GM21786 (cell line): ENCODE measurements around the gene MCCD1.
A peak's percentile ranks its signal among the peaks of the same experiment; 100 is the strongest.
"Not testable (repeated sequence)": the region's sequence is repeated elsewhere in the genome, so short reads cannot be mapped to it uniquely, and the experiment has no call there.

Experiments
- ATAC-seq: cut with Tn5 transposase; IDR thresholded peaks from one replicate; pipeline ENCODE4 v1.9.1; 2021; ENCODE audit not compliant: unreplicated experiment

MCCD1 gene, protein sequence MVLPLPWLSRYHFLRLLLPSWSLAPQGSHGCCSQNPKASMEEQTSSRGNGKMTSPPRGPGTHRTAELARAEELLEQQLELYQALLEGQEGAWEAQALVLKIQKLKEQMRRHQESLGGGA

DNA sequence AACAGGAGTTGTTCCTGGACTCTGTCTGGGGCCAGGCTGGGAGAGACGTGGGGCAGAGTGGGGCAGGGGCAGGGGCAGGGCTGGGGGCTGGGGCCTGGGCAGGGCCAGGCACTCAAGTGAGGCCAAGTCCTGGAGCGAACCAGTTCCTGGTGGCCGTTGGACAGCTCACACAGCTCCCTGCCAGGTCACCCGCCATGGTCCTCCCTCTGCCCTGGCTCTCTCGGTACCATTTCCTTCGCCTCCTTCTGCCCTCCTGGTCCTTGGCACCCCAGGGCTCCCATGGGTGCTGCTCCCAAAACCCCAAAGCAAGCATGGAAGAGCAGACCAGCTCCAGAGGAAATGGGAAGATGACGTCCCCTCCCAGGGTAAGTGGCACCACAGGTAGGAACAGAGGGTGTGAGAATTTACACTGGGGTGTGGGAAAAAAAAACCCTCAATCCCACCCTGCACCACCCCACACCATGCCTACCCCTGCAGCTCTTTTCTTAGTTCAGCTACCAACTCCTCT lies at the start of gene MCCD1:
Gene MCCD1, plus strand, starts transcription at position 142 of the 508 bp plus-strand sequence. Its CDS starts 53 bp downstream, at position 195.
- no peak for ATAC-seq

DNA sequence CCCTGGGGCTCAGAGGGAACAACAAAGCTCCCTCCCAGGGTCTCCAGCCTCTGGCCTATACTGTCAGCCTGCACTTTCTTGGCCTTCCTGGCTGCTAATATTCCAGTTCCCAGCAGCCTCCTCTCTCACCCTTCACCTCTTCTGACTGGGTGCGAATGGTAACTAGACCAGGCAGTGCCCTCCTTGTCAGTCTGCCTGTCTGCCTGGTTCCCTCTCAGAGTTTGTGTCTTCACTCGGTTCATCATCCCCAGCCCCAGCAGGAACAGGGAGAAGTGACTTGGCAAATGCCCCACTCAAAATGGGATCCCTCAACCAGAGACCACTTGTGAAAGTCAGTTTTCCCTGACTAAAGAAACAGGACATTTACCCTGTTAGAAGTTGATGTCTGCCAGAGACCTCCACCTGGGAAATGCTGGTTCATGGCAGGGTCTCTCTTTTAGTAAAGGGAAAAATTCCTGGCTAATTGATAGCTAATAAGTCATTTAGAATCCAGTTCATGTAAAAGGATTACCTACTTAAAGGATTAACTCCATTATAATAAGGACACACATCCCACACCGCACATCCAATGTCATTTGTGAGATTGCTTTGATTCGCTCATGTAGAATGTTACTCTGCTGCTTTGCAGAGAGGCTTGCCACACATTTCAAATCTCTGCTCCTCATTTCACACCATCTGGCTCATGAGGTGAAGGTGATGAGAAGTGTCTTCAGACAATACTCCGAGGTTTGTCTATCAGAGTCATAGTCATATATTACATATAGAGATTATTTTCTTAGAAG lies 49.4 kb upstream of the MCCD1 start:
- no peak for ATAC-seq

DNA sequence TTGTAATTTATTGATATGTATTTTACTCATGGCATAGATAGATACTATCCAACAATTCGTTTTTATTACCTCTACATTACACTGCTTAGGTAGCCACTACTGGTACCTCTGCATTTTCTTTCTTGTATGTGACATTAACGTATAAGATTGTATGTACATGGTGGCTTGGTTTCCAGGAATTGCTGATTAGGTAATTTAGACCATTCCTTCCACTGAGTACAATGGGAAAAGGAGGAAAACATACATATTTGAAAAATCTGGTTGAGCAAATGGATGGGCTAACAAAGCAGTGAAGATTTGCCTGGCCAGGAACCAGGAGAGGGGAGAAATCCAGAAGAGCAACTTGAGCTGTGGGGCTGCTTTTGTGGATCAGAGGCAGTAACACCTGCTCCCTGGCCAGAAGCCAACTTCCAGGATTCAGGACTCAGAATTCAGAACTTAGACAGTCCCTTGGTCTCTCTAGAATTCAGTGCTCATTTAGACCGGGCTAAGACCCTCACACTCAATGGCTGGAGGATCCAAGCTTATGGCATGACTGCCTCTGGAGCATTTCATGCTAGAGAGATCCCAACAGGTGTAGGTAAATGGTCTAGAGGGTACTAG lies 48.7 kb upstream of the MCCD1 start:
- ATAC-seq, result no peak

DNA sequence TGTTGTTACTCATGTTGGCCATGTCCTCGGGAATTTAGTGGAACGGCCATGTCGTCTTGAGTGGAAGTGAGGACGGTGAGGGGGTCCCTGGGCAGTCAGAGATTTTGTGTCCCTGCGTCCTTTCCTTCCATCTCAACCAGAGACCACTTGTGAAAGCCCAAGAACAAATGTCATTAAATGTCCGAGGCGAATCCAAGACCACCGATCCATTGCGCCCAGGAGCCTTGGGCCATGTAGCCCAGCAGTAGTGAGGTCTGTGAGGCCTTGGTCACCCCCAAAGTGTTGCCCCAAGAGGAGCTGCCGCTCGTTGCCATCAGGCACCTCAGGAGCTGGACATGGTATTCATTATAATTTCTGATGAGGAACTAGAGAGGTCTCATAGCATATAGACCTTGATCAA lies 48.2 kb upstream of the MCCD1 start:
- no peak for ATAC-seq

DNA sequence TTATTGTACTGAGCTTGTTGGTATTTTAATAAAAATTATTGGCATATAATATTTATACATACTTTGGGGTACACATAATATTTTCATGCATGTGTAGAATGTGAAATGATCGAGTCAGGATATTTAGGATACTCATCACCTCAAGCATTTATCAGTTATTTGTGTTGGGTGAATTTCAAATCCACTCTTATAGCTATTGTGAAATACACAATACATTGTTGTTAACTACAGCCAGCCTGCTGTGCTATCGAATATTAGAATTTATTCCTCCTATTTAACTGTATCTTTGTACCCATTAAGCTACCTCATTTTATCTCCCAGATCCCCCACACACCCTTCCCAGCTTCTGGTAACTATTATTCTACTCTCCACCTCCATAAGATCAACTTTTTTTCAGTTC lies 45.4 kb upstream of the MCCD1 start:
- ATAC-seq, result no peak

DNA sequence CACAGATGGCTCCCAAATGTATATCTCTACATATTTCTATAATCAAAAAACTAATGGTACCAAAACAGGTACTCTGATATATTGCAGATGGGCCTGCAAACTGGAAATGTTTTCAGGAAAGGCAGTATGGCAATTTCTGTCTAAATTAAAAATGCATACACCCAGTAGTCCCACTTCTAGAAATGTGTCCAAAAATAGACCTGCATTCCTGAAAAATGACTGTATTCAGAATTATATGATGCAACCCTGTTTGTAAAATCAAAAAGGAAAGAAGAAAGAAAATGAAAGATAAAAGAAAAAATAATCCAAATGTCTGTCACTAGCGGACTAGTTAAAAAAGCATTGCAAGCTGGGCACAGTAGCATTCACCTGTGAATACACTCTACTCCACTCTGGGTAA lies 43.7 kb upstream of the MCCD1 start:
- ATAC-seq, result no peak

DNA sequence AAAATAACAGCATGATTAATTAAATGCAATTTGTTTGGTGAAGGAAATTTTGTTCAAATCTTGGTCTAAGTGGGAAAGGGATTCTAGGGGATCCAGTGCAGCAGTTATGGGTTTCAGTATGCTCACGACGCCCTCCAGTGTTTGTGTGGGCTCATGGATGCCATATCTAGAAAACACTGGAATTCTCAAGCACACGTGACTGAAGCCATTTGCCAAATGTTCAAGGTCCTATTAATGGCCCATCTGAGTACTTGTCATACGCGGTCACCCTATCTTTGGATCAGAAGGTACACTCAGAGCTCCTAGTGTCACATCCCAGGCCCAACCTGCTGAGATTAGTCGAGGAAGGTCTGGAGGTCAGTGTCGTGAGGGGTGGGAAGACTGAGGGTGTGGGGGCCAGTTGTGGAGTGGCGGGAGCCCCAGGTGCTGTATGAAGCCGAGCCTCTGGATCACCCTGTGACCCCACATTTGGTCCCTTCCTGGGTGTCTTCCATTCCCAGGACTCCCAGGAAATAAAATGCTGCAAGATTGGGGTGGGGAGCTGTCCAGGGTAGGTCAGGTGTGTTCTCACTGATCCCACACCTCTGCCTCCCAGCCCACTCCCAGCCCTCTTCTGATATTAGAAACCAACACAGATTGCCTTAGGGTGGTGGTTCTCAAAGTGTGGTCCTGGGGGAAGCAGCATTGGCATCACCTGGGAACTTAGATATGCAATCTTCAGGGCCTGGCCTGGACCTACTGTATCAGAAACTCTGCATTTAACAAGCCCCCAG lies 42.5 kb upstream of the MCCD1 start:
- ATAC-seq, result not testable (repeated sequence)

DNA sequence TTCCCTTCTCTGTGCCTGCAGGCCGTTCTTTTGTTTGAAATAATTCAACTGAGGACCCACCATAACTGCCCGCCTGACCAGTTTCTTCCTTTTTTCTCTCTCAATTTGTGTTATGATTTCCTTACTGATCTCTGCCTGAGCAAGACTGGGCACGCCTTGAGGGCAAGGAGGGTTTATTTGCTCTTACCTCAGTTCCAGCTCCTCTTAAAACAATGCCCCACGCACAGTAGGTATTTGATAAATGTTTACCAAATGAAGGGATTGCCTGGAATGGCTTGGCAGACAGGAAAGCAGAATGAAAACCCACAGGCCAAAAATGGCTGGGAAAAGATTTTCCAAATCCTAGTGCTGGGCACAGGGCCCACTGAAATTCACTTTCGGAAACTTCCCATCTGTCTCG lies 41.1 kb upstream of the MCCD1 start:
- not testable (repeated sequence) for ATAC-seq

DNA sequence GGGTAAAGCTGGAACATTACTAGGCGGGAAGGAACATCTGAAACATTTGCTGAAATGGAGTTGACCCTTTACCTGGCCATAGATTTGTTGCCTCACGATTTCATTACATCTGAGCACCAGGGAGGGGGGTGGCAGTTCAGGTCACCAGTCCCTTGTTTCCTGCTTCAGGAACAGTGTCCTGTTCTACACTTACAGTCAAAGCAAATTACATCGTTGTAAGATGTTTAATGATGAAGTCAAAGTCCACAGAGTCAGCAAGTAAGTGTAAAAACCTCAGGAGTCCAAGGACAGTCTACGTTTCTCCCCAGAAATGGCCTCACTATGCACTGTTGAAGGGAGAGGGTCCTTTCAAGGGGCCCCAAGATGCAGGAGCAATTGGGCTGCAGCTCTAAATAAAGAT lies 39.7 kb upstream of the MCCD1 start:
- ATAC-seq, result no peak

DNA sequence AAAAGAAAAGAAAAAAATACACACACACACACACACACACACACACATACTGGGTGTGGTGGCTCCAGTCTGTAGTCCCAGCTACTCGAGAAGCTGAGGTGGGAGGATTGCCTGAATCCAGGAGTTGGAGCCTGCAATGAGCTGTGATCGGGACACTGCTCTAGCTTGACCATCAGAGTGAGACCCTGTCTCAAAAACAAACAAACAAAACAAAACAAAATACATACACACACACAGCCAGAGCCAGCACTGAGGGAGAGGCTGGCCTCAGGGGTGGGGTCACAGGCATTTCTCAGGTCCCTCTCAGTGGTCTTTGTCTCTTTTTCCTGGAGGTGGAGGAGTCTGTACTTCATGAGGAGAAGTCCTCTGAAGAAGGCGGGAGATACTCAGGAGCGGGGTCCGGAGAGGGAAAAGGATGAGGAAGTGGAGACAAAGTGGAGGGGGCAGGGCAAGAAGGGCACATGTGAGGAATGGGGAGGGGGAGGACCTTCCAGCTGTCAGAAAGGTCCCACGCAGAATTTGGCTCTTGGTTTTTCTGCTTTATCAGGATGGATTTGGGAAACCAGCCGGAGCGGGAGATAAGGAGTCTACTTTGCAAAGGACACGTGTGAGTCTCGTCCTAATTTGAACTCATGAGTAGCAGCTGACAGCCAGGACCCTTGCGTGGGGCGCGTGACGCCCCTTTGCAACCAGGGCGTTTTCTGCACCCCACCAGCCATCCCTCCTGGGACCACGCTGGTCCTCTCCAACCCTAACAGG lies 38.5 kb upstream of the MCCD1 start:
- ATAC-seq, result no peak

DNA sequence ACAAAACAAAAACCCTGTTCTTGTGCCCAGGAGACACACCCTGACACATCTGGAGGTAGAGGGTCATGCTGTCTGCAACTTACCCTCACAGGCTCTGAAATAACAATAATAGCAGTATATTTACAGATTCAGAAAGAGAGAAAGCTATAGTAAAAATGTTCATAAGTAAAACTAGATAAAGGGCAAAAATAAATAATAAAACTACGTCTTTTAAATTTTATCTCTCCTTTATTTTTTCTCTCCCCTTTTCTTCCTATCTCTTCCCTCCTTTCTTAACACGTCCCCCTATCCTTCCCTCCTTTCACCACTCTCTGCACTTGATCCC lies 35.2 kb upstream of the MCCD1 start:
- ATAC-seq, result not testable (repeated sequence)

DNA sequence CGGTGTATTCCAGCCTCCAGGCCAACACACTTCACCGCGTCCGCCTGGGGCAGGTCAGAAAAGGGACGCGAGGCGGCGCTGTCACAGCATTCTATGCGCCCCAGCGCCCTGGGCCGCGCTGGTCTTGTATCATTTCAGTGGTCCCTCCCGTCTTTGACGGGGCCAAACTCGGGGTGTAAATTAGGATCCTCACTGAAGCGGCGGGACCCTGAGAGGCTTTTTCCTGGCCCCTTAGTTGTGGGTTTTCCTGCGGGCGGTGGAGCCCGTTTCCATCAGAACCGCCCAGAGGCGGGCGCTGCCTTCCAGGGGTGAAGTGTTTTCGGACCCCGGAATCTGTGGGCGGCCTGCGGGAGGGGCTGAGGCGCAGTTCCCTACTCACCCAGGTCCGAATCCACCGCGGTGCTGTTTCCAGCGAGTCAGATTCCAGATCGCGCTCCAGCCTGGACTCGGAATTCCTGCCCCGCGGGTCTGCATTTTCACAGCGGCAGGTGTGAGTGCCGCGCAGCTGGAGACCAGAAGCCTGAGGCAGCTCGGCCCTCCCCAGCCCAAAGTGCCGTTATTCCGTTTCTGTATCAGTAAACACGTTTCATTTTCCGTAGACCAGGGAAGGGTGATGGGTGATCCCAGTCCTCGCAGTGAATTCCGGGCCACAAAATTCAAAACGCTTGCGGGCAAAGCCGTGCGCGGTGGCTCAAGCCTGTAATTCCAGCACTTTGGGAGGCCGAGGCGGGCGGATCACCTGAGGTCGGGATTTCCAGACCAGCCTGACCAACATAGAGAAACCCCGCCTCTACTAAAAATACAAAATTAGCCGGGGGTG lies 34.7 kb upstream of the MCCD1 start:
- ATAC-seq, result no peak

DNA sequence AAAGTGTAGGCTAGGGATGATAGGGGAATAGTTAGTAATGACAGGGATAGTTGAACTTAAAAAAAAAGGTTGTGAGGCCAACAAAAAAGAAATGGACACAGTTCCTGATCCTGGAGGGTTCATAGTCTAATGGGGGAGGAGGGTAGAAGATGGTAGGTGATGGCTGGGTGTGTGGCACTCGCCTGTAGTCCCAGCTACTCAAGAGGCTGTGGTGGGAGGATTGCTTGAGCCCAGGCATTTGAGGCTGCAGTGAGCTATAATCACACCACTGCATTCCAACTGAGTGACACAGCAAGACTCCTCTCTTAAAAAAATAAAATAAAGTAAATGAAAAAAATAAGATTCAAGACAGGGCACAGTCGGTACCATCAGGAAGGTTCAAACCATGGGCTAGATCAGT lies 33.2 kb upstream of the MCCD1 start:
- no peak for ATAC-seq

DNA sequence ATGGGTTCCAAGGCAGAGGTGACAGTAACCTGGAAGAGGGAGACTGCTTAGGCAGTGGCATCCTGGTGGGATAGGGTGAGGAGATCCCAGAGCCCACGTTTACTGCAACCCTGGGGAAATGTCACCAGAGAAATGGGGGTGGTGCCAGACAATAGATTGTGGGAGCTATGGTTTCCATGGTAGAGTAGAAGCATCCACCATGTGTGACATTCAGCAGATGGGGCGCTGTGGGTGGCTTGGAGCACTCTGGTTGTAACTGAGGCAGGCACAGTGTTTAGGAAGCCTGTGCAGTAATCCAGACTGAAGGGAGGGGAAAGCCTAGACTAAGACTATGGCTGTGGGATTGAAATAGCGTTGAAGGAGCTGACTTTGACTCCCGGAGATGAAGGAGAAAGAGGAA lies 31.9 kb upstream of the MCCD1 start:
- ATAC-seq, result not testable (repeated sequence)

DNA sequence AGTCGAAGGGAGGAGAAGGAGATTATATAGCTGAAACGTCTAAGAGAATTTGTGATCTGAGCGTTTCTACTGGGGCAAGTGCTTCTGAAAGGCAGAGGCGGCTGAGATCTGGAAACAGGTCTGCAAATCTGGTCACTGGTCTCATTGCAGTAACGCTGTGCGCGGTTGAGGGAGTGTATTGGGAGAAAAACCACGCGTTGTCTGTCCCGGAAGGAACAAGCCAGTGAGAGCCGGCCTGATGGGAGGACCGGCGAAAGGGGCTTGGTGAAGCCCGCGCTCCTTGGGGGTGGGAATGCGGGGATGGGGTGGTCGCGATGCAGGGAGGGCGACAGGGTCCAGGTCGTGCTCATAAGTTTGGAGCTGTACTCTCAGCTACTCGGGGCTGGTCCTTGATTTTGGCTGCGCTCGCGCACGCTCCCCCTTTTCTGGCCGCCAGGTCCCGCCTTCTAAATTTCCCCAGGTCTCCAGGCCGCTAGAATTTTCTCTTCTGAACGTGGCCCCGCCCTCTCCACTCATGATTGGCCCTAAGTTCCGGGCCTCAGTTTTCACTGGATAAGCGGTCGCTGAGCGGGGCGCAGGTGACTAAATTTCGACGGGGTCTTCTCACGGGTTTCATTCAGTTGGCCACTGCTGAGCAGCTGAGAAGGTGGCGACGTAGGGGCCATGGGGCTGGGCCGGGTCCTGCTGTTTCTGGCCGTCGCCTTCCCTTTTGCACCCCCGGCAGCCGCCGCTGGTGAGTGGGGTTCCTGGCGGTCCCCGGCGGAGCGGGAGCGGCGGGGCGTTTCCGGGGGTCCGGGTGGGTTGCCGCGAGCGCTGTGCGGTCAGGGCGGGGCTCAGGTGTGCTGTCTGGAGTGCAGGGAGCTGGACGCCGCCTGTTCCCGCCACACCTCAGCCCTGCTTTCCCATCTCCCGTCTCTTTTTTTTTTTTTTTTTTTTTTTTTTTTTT lies 31.0 kb upstream of the MCCD1 start, which contains the start of gene MICB:
Gene MICB, plus strand, starts transcription at position 615 of the 946 bp plus-strand sequence. Its CDS starts 49 bp downstream, at position 664.
- ATAC-seq, result peak; percentile 59

DNA sequence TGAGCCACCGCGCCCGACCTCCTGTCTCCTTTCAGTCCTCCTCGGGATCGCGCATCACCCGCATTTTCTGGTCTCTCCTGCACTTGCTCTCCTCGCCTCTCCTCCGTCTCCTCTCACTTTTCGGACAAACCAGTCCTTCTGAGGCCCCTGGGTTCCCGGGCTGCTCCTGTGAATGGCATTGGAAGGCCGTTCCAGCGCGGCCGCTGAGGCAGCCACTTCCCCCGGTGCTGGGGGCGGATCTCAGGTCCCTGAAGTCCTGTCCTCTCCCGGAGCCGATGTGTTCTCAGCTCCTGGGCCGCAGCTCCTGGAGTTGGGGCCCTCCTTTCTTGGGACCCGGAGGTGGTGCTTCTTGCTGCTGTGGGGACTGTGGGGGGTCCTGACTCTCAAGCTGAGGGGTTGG lies 30.0 kb upstream of the MCCD1 start:
- ATAC-seq, result no peak

DNA sequence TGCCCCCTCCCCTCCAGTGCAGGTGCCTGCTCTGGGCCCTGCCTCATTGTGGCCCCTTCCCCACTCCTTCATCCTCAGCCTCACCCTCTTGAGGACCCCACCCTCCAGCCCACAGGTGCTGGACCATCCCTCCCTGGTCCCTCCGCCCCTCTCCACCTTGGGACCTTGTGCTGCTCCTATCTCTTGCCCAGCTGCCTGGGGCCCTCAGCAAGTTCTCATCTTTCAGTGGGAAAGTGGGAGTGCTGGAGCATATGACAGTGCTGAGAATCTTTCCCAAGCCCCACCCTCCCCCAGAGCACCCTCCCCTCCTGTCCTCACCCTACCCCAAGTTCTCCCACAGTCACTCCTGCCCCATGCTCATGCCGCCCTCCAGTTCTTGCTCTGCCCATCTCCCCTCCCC lies 29.1 kb upstream of the MCCD1 start:
- not testable (repeated sequence) for ATAC-seq

DNA sequence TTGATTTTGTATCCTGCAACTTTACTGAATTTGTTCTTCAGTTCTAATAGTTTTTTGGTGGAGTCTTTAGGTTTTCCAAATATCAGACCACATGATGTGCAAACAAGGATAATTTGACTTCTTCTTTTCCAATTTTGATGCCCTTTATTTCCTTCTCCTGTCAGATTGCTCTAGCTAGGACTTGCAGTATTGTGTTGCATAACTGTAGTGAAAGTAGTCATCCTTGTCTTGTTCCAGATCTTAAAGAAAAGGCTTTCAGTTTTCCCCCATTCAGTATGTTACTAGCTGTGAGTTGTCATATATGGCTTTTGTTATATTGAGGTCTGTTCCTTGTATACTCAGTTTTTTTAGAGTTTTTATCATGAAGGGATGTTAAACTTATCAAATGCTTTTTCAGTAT lies 26.2 kb upstream of the MCCD1 start:
- no peak for ATAC-seq

DNA sequence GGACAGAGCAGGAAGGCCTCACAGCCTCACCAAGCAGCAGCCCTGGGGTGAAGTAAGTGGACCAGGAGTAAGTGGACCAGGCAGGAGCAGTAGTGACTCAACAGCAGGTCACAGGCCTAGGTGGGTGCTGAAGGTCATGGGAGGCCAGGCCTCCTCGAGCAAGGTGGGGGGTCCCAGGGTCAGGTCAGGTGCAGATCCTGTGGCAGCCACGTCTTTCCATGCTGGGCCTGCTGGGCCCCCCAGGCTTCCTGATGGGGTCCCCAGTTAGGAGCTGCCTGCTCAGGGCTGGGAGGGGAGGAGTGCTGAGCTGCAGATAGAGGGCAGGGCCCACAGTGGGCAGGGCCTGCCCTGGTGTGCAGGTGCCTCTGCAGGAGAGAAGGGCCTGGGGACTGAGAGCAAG lies 19.7 kb upstream of the MCCD1 start:
- not testable (repeated sequence) for ATAC-seq
